HepG2 (cell line): ENCODE measurements around the gene ZNRF3. TPM values are rescaled to one million over a fixed set of nuclear protein-coding genes. Genes with fewer than 3 reads are reported as not detected.

Experiments used
- HMGA1 ChIP-seq: sonication (generic); formaldehyde crosslinking; conservative IDR thresholded peaks from 2 replicates; pipeline ENCODE4 v1.4.0; 2020; ENCODE audit warnings: missing genetic modification reagents
- IRF9 ChIP-seq: sonication (generic); formaldehyde crosslinking; IDR thresholded peaks from 2 replicates; pipeline ENCODE4 v1.8.0; 2022; ENCODE audit warnings: missing genetic modification reagents, mild to moderate bottlenecking, borderline replicate concordance
- KLF6 ChIP-seq: IDR thresholded peaks from 2 replicates; pipeline ENCODE4 v1.8.0; 2016; ENCODE audit warnings: missing biosample characterization, missing genetic modification reagents
- MED8 ChIP-seq: sonication (generic); formaldehyde crosslinking; IDR thresholded peaks from 2 replicates; pipeline ENCODE4 v1.8.1; 2023; ENCODE audit warnings: mild to moderate bottlenecking, missing genetic modification reagents; ENCODE audit not compliant: insufficient replicate concordance
- NR2F1 ChIP-seq, 2 experiments: fragments of 450-650 bp in 1 of 2; formaldehyde crosslinking in 1 of 2; IDR thresholded peaks; 2 replicates each; pipeline versions ENCODE4 v1.5.0 to v1.6.1; 2016 to 2020; ENCODE audit warnings: mild to moderate bottlenecking in 1 of 2, missing compliant biosample characterization in 1 of 2, missing genetic modification reagents in 1 of 2, moderate library complexity in 1 of 2
- REST ChIP-seq, 2 experiments: IDR thresholded peaks; 2 replicates each; pipeline ENCODE4 v1.6.1; 2011 to 2012; ENCODE audit warnings: low read length in 2 of 2, borderline replicate concordance in 1 of 2, low read depth in 1 of 2, mild to moderate bottlenecking in 1 of 2, moderate library complexity in 1 of 2
- TBP ChIP-seq: sonication (generic); formaldehyde crosslinking; IDR thresholded peaks from 2 replicates; pipeline ENCODE4 v1.5.0; 2020; ENCODE audit warnings: missing genetic modification reagents
- ZBTB38 ChIP-seq: sonication (generic); formaldehyde crosslinking; IDR thresholded peaks from 2 replicates; pipeline ENCODE4 v1.5.1; 2020; ENCODE audit warnings: mild to moderate bottlenecking, missing genetic modification reagents
- ZBTB7A ChIP-seq: sonication (generic); formaldehyde crosslinking; IDR thresholded peaks from 2 replicates; pipeline ENCODE4 v1.8.0; 2022; ENCODE audit warnings: mild to moderate bottlenecking, missing genetic modification reagents
- ZNF18 ChIP-seq: sonication (generic); formaldehyde crosslinking; IDR thresholded peaks from 2 replicates; pipeline ENCODE4 v1.8.0; 2022; ENCODE audit warnings: mild to moderate bottlenecking, missing genetic modification reagents; ENCODE audit not compliant: insufficient replicate concordance
- ZNF318 ChIP-seq: sonication (generic); formaldehyde crosslinking; IDR thresholded peaks from 2 replicates; pipeline ENCODE4 v1.4.0; 2020; ENCODE audit warnings: mild to moderate bottlenecking, missing genetic modification reagents
- ZNF567 ChIP-seq: sonication (generic); formaldehyde crosslinking; IDR thresholded peaks from 2 replicates; pipeline ENCODE4 v1.8.1; 2023; ENCODE audit warnings: mild to moderate bottlenecking, missing genetic modification reagents, borderline replicate concordance
- polyA plus RNA-seq, 8 experiments: library from polyadenylated mRNA; depleted of rRNA in 3 of 8; stranded (reverse) in 7 of 8; unstranded in 1 of 8; fragments of >200 nt; fragmentation: Illumina TruSeq in 4 of 8; extraction: Trizol in 4 of 8; gene quantifications; 2 replicates each; pipeline versions ENCODE4 v1.2.1 to v1.2.3, GENCODE V29; 2011 to 2016; ENCODE audit warnings: low read depth in 4 of 8, missing spikeins in 1 of 8, mixed read lengths in 1 of 8; ENCODE audit not compliant: insufficient read depth in 1 of 8
- total RNA-seq, 5 experiments: library from RNA; depleted of rRNA; stranded (reverse); fragments of >200 nt; fragmentation: Illumina TruSeq; extraction: Trizol; gene quantifications; 2 replicates each; pipeline ENCODE4 v1.2.3, GENCODE V29; 2016; ENCODE audit warnings: low read depth in 1 of 5

Gene ZNRF3
- total and polyA plus RNA-seq, 2 of the 13 experiments (the other 11 are each of a cell fraction or from before 2014, with no cell fraction given) = 20.3 to 36.7 TPM

DNA sequence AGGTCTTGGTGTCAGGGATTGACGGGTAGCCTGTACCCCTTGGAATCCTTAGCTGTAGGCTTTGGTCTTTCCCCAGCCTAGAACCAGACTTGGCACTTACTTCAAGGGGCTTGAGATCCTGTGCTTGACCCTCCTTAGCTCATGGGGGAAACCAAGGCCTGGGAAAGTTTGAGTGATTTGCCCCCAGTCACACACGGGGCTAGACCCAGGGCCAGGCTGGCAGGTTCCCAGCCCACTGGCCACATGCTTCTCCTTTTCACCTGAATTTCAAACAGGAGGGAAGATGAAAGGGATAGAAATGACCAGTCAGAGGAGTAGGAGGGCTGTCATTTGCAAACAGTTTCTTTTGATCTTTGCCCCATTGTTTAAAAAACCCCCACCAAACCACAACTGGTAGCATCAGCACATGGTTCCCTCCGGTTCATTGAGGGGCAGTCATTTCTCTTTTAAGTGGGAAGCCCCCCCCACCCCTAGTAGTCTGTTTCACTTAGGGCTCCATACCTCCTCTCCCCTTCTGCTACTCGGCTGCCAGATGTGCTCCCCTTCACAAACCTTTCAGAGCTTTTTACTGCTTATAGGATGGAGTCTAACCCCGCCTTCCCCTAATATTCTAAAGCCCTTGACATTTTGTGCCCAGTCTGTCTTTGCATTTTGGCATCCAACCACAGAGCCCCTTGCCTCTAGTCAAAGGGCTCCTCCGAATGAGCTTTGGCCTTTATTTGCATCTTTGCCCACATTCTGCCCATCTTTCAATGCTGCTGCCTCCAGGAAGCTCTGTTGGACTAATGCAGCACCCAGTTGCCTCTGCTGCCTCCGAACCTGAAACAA is 37.6 kb downstream of the ZNRF3 start (continued):
- no peak for TF ChIP-seq REST (IDR thresholded peaks at IDR 0.05; ENCODE audit: borderline replicate concordance in 1 of 2, low read depth in 1 of 2, low read length in 2 of 2)
- TF ChIP-seq ZBTB38 (CRISPR knock-in tag) = peak; percentile 82; the same call in 1 of the 2 replicates
- no peak for TF ChIP-seq ZNF567 (CRISPR knock-in tag)
- no peak for TF ChIP-seq IRF9 (CRISPR knock-in tag)
- TF ChIP-seq ZBTB7A = 0 out of 2 replicates have a peak, but pooled peaks have one; percentile 65
- peak; percentile 74; the same call in 1 of the 2 replicates for TF ChIP-seq KLF6 (CRISPR knock-in tag)
- no peak for TF ChIP-seq ZNF318 (CRISPR knock-in tag)
- no peak for TF ChIP-seq ZNF18
- no peak for TF ChIP-seq TBP (CRISPR knock-in tag)
- peak; percentile 46 for TF ChIP-seq MED8
- TF ChIP-seq HMGA1 (CRISPR knock-in tag) = no peak
- TF ChIP-seq NR2F1 (CRISPR knock-in tag; IDR thresholded peaks at IDR 0.05) = peak in 1 of 2 experiments; percentile 38; a peak in 2 of 4 replicates
